DMS153 (cell line): ENCODE results near the gene PEAK3.
A peak's percentile ranks its signal among the peaks of the same experiment; 100 is the strongest.

Experiments used
- DNase-seq: peaks from one replicate; lab custom pipeline; 2025; lab: John Stamatoyannopoulos, UW

Gene PEAK3

GRCh38 chr19:2282062-2282861 lies at the start of gene PEAK3:
TSS of gene PEAK3 (minus strand) at chr19:2282175. CDS start at chr19:2280931, 1,244 bp downstream.
- DNase-seq = no peak

- peak; percentile 20 for DNase-seq
Measured at GRCh38 chr19:2330632-2331284, 48.8 kb upstream of the PEAK3 start.

- DNase-seq = no peak
Measured at GRCh38 chr19:2330255-2330631, 48.3 kb upstream of the PEAK3 start.

- no peak for DNase-seq
Measured at GRCh38 chr19:2329501-2329916, 47.5 kb upstream of the PEAK3 start.

- DNase-seq = no peak
Measured at GRCh38 chr19:2329149-2329478, 47.1 kb upstream of the PEAK3 start.

- peak; percentile 80 for DNase-seq
Measured at GRCh38 chr19:2328401-2329148, 46.6 kb upstream of the PEAK3 start, which contains the start of the genes LSM7 and SPPL2B. TSS of gene LSM7 (minus strand) at chr19:2328586. CDS start at chr19:2328566, 20 bp downstream. TSS of gene SPPL2B (plus strand) at chr19:2328684. CDS start at chr19:2328710, 26 bp downstream.

- peak; percentile 64 for DNase-seq
Measured at GRCh38 chr19:2327773-2328400, 45.9 kb upstream of the PEAK3 start.

- DNase-seq = no peak
Measured at GRCh38 chr19:2326699-2327360, 44.9 kb upstream of the PEAK3 start.

- no peak for DNase-seq
Measured at GRCh38 chr19:2325281-2326046, 43.5 kb upstream of the PEAK3 start.

GRCh38 chr19:2324220-2324948 lies 42.4 kb upstream of the PEAK3 start:
- no peak for DNase-seq

- no peak for DNase-seq
Measured at GRCh38 chr19:2323707-2324106, 41.7 kb upstream of the PEAK3 start.

- DNase-seq = no peak
Measured at GRCh38 chr19:2321565-2322283, 39.7 kb upstream of the PEAK3 start.

- DNase-seq = no peak
Measured at GRCh38 chr19:2320939-2321338, 39.0 kb upstream of the PEAK3 start.

GRCh38 chr19:2320049-2320448 lies 38.1 kb upstream of the PEAK3 start:
- DNase-seq = no peak

- DNase-seq = no peak
Measured at GRCh38 chr19:2319551-2319950, 37.6 kb upstream of the PEAK3 start.

GRCh38 chr19:2318923-2319322 lies 36.9 kb upstream of the PEAK3 start:
- DNase-seq = no peak

GRCh38 chr19:2317756-2318155 lies 35.8 kb upstream of the PEAK3 start:
- no peak for DNase-seq

GRCh38 chr19:2317300-2317699 lies 35.3 kb upstream of the PEAK3 start:
- no peak for DNase-seq

GRCh38 chr19:2315818-2316353 lies 33.9 kb upstream of the PEAK3 start:
- DNase-seq = no peak
